Suprapubic skin (tissue), 4 donors: ENCODE measurements around the gene PLB1.

Source experiments
- CTCF ChIP-seq, 2 donors: fragments of 200-600 bp in 1 of 2; fragments of 450-650 bp in 1 of 2; sonication (generic) in 1 of 2; IDR thresholded peaks; one replicate each; pipeline ENCODE4 v1.5.1; 2016 to 2019; ENCODE audit warnings: antibody characterized with exemption in 2 of 2, mild to moderate bottlenecking in 1 of 2, moderate library complexity in 1 of 2
- EP300 ChIP-seq: sonication (generic); formaldehyde crosslinking; IDR thresholded peaks from one replicate; pipeline ENCODE4 v1.6.1; 2017; ENCODE audit warnings: antibody characterized with exemption
- POLR2AphosphoS5 ChIP-seq, 3 donors: sonication (generic); formaldehyde crosslinking; IDR thresholded peaks; one replicate each; pipeline ENCODE4 v1.6.1; 2017; ENCODE audit warnings: antibody characterized with exemption in 3 of 3

DNA sequence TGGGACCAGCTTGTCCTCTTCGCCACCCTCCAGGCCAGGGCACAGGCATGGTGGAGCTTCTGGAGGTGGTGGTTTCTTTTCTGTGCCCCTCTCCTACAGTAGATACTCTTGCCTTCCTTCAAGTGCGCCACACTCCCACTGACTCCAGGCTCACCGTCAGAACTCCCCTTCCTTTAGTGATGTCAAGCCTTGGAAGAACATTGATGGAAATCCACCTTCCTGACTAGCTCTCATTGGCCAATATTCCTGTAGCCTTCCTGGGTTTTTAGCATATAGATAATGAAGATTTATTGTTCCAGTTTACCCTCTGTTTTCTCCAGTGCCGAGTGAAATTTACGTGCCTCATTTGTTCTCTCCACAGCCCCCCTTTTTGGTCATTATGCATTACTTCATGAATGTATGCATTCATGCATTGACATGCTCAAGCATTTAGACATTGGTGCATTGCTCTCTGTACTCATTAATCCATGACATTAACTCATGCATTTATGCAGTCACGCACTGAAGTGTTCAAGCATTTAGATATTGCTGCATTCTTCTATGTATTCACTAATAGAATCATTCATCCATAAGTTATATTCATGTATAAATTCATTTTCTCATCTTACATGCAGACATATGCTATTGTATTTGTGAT is 37.3 kb downstream of the PLB1 start:
- TF ChIP-seq EP300 (no peak), CTCF (IDR thresholded peaks at IDR 0.05) (no peak), POLR2AphosphoS5 (IDR thresholded peaks at IDR 0.05) (no peak)
